Suprapubic skin (tissue), 4 donors: ENCODE data around the gene THSD1. TPM values are rescaled to one million over a fixed set of nuclear protein-coding genes. Genes with fewer than 3 reads are reported as not detected.

Source experiments
- DNase-seq, 2 donors: peaks; one replicate each; pipeline ENCODE4 v3.0.0-alpha.2; 2019; ENCODE audit warnings: low spot score in 2 of 2
- H3K27ac ChIP-seq: fragments of 200-600 bp; sonication (generic); one replicate; pipeline ENCODE4 v1.5.1; 2019
- H3K27me3 ChIP-seq: fragments of 200-600 bp; sonication (generic); one replicate; pipeline ENCODE4 v1.5.1; 2019
- H3K36me3 ChIP-seq: fragments of 200-600 bp; sonication (generic); one replicate; pipeline ENCODE4 v1.5.1; 2019
- H3K4me1 ChIP-seq: fragments of 200-600 bp; sonication (generic); one replicate; pipeline ENCODE4 v1.5.1; 2019
- H3K4me3 ChIP-seq: fragments of 200-600 bp; sonication (generic); one replicate; pipeline ENCODE4 v1.5.1; 2019; ENCODE audit warnings: mild to moderate bottlenecking
- H3K9me3 ChIP-seq: fragments of 200-600 bp; sonication (generic); one replicate; pipeline ENCODE4 v1.5.1; 2019
- EP300 ChIP-seq: sonication (generic); formaldehyde crosslinking; IDR thresholded peaks from one replicate; pipeline ENCODE4 v1.6.1; 2017; ENCODE audit warnings: antibody characterized with exemption
- POLR2A ChIP-seq, 2 donors: fragments of 450-650 bp; IDR thresholded peaks; one replicate each; pipeline ENCODE4 v1.6.1; 2017; ENCODE audit warnings: antibody characterized with exemption in 2 of 2, mild to moderate bottlenecking in 2 of 2, moderate library complexity in 2 of 2
- POLR2AphosphoS5 ChIP-seq, 3 donors: sonication (generic); formaldehyde crosslinking; IDR thresholded peaks; one replicate each; pipeline ENCODE4 v1.6.1; 2017; ENCODE audit warnings: antibody characterized with exemption in 3 of 3
- WGBS: methylation state at CpG from one replicate; pipeline ENCODE4 v1.1.5; 2018; 5-methylcytosine and 5-hydroxymethylcytosine counted together
- total RNA-seq, 4 donors: library from RNA; depleted of rRNA; stranded (reverse); fragments of >200 nt; gene quantifications; one replicate each; pipeline ENCODE4 v1.1.0, GENCODE V29; 2016
- TF ChIP-seq, protein P1 (sequence below), 2 donors: fragments of 200-600 bp in 1 of 2; fragments of 450-650 bp in 1 of 2; sonication (generic) in 1 of 2; IDR thresholded peaks; one replicate each; pipeline ENCODE4 v1.5.1; 2016 to 2019; ENCODE audit warnings: antibody characterized with exemption in 2 of 2, mild to moderate bottlenecking in 1 of 2, moderate library complexity in 1 of 2

THSD1 gene, protein sequence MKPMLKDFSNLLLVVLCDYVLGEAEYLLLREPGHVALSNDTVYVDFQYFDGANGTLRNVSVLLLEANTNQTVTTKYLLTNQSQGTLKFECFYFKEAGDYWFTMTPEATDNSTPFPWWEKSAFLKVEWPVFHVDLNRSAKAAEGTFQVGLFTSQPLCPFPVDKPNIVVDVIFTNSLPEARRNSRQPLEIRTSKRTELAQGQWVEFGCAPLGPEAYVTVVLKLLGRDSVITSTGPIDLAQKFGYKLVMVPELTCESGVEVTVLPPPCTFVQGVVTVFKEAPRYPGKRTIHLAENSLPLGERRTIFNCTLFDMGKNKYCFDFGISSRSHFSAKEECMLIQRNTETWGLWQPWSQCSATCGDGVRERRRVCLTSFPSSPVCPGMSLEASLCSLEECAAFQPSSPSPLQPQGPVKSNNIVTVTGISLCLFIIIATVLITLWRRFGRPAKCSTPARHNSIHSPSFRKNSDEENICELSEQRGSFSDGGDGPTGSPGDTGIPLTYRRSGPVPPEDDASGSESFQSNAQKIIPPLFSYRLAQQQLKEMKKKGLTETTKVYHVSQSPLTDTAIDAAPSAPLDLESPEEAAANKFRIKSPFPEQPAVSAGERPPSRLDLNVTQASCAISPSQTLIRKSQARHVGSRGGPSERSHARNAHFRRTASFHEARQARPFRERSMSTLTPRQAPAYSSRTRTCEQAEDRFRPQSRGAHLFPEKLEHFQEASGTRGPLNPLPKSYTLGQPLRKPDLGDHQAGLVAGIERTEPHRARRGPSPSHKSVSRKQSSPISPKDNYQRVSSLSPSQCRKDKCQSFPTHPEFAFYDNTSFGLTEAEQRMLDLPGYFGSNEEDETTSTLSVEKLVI
- 10 to 100 TPM in 2 of 4 donors, 1 to 10 TPM in 2; 4.9 to 17.1 (median 7.9) TPM for total RNA-seq

DNA sequence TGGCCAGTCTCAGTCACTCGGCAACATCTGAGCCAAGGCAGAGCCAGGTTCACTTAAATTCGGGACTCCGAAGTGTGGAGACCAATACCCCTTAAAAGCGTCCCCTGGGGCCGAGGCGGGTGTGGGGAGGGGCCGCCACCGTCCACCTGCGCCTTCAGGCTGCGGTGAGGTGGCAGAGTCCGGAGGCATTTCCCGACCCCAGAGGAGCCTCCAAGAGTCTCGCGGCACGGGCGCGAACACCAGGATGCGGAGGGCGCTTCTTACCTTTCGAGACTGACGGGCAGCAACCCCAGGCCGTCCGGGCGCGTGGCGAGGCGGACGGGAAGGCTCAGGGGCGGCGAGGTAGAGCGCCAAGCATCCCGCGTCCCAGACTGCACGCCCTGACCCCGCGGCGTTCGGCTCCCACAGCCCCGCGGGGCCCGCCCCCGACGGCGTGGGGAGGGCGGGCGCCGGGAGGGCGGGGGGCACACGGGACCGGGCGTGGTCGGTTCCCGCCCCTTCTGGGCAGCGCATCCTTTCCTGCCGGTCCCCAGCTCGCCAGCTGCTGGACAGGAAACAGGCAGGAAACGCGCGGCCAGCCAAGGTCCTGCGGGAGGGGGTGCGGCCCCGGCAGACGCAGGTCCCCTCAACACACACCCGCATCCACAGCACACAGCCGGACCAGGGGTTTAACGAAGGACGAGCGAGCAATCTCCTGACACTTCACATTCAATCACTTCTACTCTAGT is at the start of gene THSD1:
THSD1 (minus strand) TSS at position 406 of the 728 bp plus-strand sequence. CDS start 3,572 bp downstream, outside the sequence.
- Histone ChIP-seq H3K27ac (peak within 1 kb of the TSS; percentile 65), H3K36me3 (peaks cover 7% of the 10 kb centered on the region), H3K27me3 (no peaks in the 10 kb centered on the region), H3K4me3 (peak within 1 kb of the TSS; percentile 75), H3K4me1 (peaks cover 21% of the 10 kb centered on the region), H3K9me3 (no peaks in the 10 kb centered on the region)
- TF ChIP-seq EP300 (no peak), POLR2AphosphoS5 (IDR thresholded peaks at IDR 0.05) (no peak)
- WGBS = 0% methylated on average over 16 of the region's 68 CpGs
- peak; percentile 77 to 89 for DNase-seq

DNA sequence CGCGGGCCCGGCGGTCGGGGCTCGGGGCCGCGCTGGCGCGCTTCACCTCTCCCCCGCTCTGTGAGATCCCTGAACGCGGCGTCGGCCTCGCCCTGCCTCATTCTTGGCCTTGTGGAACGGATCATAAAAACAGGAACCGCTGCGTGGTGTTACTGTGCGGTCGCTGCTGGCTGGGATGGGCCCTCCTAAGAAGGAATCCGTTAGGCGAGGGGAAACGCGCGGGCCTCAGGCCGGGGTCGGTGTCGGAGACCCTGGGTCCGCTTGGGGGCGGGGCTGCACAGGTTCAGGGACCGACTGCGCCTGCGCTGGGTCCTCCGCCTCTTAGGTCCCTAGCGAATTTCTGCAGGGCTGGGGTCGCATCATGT is 49.7 kb upstream of the THSD1 start:
- Histone ChIP-seq H3K9me3 (no peaks in the 10 kb centered on the region), H3K36me3 (no peaks in the 10 kb centered on the region), H3K27me3 (no peaks in the 10 kb centered on the region), H3K4me1 (peaks cover 49% of the 10 kb centered on the region), H3K4me3 (peak overlapping the region; percentile 82), H3K27ac (peak overlapping the region; percentile 93)
- WGBS = 2% methylated on average over 8 of the region's 37 CpGs
- TF ChIP-seq EP300 (no peak), POLR2A (IDR thresholded peaks at IDR 0.05) (no peak), POLR2AphosphoS5 (IDR thresholded peaks at IDR 0.05) (no peak)
- TF ChIP-seq, protein P1, sequence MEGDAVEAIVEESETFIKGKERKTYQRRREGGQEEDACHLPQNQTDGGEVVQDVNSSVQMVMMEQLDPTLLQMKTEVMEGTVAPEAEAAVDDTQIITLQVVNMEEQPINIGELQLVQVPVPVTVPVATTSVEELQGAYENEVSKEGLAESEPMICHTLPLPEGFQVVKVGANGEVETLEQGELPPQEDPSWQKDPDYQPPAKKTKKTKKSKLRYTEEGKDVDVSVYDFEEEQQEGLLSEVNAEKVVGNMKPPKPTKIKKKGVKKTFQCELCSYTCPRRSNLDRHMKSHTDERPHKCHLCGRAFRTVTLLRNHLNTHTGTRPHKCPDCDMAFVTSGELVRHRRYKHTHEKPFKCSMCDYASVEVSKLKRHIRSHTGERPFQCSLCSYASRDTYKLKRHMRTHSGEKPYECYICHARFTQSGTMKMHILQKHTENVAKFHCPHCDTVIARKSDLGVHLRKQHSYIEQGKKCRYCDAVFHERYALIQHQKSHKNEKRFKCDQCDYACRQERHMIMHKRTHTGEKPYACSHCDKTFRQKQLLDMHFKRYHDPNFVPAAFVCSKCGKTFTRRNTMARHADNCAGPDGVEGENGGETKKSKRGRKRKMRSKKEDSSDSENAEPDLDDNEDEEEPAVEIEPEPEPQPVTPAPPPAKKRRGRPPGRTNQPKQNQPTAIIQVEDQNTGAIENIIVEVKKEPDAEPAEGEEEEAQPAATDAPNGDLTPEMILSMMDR (IDR thresholded peaks at IDR 0.05) = no peak
- peak; percentile 81 to 87 for DNase-seq

DNA sequence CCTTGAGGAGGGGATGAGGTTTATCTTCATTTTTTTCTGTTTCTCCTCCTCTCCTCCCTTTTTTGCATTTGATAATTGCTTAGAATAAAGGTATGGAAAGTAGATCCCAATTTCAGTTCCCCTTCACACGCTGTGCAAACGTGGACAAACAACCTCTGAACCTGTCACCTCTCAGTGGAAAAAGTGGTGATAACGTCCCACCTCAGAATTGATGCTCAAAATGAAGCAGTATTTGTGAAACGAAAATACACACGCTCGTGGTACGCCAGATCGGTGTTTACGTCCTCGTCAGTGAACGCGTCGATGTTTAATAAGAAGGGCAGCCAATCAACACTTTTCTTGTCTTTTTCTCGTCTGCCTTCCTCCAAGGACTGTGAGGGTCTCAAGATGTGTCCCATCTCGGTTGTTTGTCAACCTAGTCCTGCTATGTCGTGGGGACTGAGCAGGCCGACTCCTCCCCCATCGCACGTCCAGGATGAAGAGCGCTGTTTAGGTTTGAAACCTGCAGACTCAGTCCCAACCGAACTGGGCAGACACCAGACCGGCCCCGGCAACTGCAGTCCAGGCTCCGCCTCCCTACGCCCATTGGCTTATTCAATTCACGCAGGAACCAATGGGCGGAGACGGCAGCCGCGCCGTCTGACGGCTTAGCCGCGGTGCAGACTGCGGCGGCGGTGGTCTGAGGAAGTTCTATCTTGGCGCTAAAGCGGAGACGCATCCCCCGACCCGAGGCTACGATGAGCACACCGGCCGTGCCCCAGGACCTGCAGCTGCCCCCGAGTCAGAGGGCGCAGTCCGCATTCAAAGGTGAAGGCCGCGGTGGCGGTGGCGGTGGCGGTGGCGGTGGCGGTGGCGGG is 49.1 kb upstream of the THSD1 start, which contains the start of gene CKAP2:
CKAP2 (plus strand) TSS at position 659 of the 857 bp plus-strand sequence; CDS start at position 738, 79 bp downstream.
- H3K27ac ChIP-seq = peak within 1 kb of the TSS; percentile 93
- no peaks in the 10 kb centered on the region for H3K36me3 ChIP-seq
- H3K4me3 ChIP-seq = peak within 1 kb of the TSS; percentile 82
- H3K4me1 ChIP-seq = peaks cover 50% of the 10 kb centered on the region
- WGBS = under 1% methylated on average over 28 of the region's 56 CpGs
- no peaks in the 10 kb centered on the region for H3K27me3 ChIP-seq
- no peaks in the 10 kb centered on the region for H3K9me3 ChIP-seq
- TF ChIP-seq, protein P1 (IDR thresholded peaks at IDR 0.05) = no peak
- peak in 1 of 2 donors; percentile 46 for TF ChIP-seq POLR2A (IDR thresholded peaks at IDR 0.05)
- peak in 2 of 3 donors; percentile 41 to 63 for TF ChIP-seq POLR2AphosphoS5 (IDR thresholded peaks at IDR 0.05)
- DNase-seq = peak; percentile 95 to 97

DNA sequence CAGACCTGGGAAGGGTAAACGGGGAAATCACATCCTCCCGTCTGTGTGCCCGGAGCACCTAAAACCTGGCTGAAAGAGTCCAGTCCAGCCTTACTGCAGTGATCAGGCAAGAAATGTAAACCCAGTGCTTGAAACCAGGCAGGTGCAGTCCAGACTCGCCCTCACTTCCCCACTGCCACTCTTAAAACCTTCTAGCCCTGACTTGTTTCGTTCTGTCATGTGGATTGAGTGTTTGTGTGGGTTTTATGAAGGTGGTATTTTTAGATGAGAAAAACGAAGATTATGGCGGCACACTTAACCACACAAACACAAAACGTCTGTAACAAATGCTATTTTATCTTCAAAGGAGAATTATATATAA is 48.5 kb upstream of the THSD1 start:
- no peak for DNase-seq
- 9% methylated on average over 8 of the region's 8 CpGs for WGBS
- Histone ChIP-seq H3K9me3 (no peaks in the 10 kb centered on the region), H3K27me3 (no peaks in the 10 kb centered on the region), H3K4me1 (peaks cover 50% of the 10 kb centered on the region), H3K27ac (peak overlapping the region; percentile 93), H3K4me3 (peak overlapping the region; percentile 82), H3K36me3 (no peaks in the 10 kb centered on the region)
- TF ChIP-seq, protein P1 (IDR thresholded peaks at IDR 0.05) = no peak
- no peak for TF ChIP-seq POLR2A (IDR thresholded peaks at IDR 0.05)
- no peak for TF ChIP-seq POLR2AphosphoS5 (IDR thresholded peaks at IDR 0.05)
- no peak for TF ChIP-seq EP300

DNA sequence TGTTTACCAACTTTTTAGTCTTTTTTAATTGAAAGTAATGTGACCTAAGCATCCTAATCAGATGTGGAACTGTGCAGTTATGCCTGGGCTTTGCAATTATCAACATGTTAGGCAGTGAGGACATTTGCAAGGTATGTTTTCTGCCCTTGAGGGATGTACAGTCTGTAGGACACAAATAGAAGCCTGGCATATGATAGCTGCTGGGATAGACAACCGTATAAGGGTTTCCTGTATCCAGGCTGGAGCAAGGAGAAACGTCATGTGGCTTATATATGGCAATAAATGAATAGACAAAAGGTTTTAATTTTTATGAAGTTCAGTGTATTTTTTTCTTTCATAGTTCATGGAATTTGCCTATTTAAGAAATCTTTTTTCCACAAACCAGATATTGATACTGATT is 46.5 kb upstream of the THSD1 start:
- peaks cover 65% of the 10 kb centered on the region for H3K4me1 ChIP-seq

More for the DNA sequence above, 46.5 kb upstream of the THSD1 start:
- H3K27ac ChIP-seq = no peak overlapping the region
- WGBS = 49% methylated on average over 2 of the region's 2 CpGs
- H3K36me3 ChIP-seq = no peaks in the 10 kb centered on the region
- no peak for DNase-seq
- TF ChIP-seq EP300 (no peak), POLR2AphosphoS5 (IDR thresholded peaks at IDR 0.05) (no peak), POLR2A (IDR thresholded peaks at IDR 0.05) (no peak)
- TF ChIP-seq, protein P1 (IDR thresholded peaks at IDR 0.05) = no peak
- H3K27me3 ChIP-seq = no peaks in the 10 kb centered on the region
- no peaks in the 10 kb centered on the region for H3K9me3 ChIP-seq
- H3K4me3 ChIP-seq = no peak overlapping the region
